SK-MEL-5 (cell line): ENCODE measurements around the gene TTC9C. TPM values are rescaled to one million over a fixed set of nuclear protein-coding genes. Genes with fewer than 3 reads are reported as not detected.
"Not testable (repeated sequence)": the region's sequence is repeated elsewhere in the genome, so short reads cannot be mapped to it uniquely, and the experiment has no call there.

Source experiments
- DNase-seq: peaks from one replicate; pipeline ENCODE4 v3.0.0-alpha.2; 2016; ENCODE audit warnings: low read depth, low spot score
- in situ Hi-C: cut with HindIII; loops from 2 replicates; pipeline ENCODE4 v1.10.0; 2016; ENCODE audit warnings: low sequenced_read_pairs, high pct_unique_total_duplicates, low pct_unique_long_range_greater_than_20kb
- total RNA-seq: library from RNA; depleted of rRNA; stranded (reverse); fragments of >200 nt; shearing (Covaris generic); gene quantifications from 2 replicates; pipeline ENCODE4 v1.2.3, GENCODE V29; 2014

Gene TTC9C
- total RNA-seq, 1 experiment from 2014 or later: 25.0 TPM

DNA sequence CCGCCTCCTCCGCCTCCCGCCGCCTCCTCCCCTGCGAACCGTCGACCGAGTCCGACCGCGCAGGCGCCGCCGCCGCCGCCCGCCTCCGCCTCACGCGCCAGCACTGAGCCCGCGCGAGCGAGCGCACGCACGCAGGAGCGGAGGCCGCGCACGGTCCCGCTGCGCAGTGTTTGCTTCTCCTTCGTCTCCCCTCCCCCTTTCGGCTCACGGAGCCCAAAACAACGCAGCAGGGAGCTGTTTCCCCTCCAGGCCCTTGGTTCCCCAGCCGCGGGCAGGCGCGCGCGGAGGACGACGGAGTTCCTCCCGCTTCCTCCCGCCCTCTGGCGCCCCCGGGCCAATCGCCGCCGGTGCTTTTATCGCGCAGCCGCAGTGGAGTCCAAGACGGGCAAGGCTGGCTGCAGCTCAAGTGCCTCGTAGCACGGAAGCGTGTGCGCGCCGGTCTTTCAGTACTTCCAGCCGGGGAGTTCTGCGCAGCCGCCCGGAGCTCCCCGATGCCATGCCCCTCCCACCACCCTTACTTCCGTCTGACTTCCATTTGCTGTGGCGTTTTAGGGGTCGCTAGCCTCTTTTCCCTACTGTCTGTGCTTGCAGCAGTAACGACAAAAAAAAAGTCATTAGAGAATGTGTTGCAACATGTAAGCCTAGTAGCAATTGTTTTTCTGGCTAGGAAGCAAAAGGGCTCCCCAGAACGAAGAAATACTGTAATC, 968 bp upstream of the TTC9C start, which contains the start of gene HNRNPUL2:
Gene HNRNPUL2 (minus strand): TSS at position 293 of the 707 bp plus-strand sequence. CDS start 301 bp downstream, outside the sequence.
- in situ Hi-C loops: no loop called here
- peak; percentile 97 for DNase-seq

DNA sequence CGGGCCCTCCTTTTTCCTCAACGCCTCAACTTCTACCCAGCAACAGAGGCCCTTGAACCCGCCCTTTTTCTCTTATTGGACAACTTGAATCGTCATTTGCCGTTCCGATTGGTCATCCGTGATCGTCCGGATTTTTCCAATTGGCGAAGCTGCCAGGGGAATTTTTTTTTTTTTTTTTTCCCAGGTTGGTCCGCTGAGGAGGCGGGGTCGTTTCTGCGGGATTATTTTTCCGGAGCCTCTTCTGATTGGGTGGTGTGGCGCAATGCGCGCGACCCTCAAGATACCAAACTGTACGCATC, 465 bp upstream of the TTC9C start:
- DNase-seq: peak; percentile 98
- in situ Hi-C loops: no loop called here

DNA sequence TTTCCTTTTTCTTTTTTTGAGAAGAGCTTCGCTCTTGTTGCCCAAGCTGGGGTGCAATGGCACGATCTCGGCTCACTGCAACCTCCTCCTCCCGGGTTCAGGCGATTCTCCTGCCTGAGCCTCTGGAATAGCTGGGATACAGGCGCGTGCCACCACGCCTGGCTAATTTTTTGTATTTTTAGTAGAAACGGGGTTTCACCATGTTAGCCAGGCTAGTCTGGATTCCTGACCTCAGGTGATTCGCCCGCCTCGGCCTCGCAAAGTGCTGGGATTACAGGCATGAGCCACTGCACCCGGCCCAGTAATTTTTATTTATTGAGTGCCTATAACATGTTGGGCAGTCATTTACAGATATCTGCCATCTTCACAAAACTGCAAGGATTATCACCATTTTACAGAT, 1.8 kb downstream of the TTC9C start:
- DNase-seq, in situ Hi-C loops: not testable (repeated sequence)

DNA sequence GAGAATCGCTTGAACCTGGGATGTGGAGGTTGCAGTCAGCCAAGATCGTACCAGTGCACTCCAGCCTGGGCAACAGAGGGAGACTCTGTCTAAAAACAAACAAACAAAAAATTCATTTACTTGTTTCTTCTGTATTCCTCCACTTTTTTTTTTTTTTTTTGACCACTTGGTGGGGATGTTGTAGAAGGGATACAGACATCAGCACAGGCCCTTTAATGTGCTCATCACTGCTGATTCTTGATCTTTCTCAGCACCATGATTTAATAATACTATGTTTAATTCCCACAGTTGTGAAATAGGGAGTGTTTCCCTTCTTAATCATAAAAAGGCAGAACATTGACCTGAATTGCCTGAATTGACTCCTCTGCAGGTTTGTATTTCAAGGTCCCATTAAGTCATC, 4.5 kb downstream of the TTC9C start:
- in situ Hi-C loops: no loop called here
- peak; percentile 68 for DNase-seq

GRCh38 chr11:62737196-62737595, 8.9 kb downstream of the TTC9C start:
- in situ Hi-C loops: no loop called here

GRCh38 chr11:62747475-62748160, 19.3 kb downstream of the TTC9C start:
- in situ Hi-C loops: no loop called here
- peak; percentile 82 for DNase-seq

More at GRCh38 chr11:62737196-62737595, 8.9 kb downstream of the TTC9C start:
- DNase-seq: no peak

DNA sequence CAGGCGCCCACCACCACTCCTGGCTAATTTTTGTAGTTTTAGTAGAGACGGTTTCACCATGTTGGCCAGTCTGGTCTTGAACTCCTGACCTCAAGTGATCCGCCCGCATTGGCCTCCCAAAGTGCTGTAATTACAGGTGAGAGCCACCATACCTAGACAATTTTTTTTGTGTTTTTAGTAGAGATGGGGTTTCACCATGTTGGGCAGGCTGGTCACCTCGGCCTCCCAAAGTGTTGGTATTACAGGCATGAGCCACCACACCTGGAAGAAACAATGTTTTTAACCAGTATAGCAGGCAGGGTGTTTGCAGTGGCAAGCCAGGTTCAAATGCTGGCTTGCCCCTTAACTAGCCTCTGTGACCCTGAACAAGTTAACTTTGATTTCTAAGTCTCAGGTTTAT, 21.6 kb downstream of the TTC9C start:
- DNase-seq, in situ Hi-C loops: not testable (repeated sequence)

DNA sequence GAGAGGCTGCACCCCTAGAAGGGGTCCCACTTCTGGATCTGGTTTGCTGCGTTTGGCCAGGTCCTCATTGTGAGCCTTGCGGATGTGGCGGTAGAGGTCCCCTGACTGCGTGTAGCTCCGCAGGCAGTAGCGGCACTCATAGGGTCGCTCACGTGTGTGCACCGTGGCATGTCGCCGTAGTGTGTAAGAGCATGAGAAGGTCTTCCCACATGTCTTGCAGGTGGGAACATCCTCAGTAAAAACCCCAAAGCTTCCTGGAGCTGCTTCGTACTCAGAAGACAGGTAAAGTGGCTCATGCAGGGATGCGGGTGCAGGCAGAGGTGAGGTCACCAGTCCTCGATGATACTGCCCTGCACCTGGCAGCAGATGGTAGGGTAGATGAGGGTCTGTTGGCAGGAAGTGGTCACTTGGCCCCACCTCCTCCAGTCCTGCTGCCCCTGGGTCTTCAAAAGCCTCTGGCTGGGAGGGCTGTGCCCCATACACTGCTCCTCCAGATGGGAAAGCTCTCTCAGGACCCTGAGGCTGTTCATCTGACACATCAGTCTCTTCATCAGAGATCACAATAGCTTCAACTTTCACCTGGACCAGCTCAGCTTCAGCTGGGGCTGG, 24.0 kb downstream of the TTC9C start:
- no peak for DNase-seq
- in situ Hi-C loops: no loop called here

GRCh38 chr11:62752994-62753735, 24.9 kb downstream of the TTC9C start:
- in situ Hi-C loops: no loop called here
- no peak for DNase-seq

DNA sequence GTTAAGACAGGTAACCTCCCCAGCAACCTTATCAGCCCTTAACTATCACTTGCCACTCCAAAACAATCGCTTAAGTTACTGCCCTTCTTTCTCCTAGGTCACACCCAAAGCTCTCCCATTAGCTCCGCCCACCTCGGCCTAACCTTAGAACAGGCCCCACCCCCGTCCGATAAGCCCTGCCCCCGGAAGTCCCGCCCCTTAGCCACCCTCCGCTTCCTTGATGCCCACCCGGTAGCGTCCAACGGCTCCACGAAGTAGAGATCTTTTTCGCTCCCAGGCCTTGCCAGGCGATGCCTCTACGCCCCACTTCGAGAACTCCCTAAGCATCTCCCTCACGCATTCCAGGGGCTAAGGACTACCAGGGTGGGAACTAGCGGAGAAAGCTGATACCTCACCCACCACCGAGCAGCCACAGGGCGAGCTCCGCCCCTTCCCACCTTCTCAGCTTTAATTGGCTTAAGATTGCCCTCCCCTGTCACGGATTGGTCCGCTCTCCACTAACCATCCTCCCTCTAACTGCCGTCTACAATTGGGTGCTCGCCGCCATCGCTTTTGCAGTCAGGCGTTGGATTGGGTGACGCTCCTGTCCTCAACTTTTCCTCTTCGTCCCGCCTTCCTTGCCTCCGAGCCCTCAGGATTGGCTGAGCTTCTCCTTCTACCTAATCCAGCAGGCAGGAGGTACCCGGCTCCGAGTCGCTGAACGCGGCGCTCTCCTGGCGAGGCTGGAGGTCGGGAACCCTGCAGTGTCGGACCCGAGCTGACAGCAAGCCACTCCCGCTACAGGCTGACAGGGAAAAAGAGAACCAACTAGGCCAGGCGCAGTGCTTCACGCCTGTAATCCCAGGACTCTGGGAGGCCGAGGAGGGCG, 25.7 kb downstream of the TTC9C start, which contains the start of gene ZBTB3:
Gene ZBTB3 (minus strand): TSS at position 425 of the 868 bp plus-strand sequence. CDS start 496 bp downstream, outside the sequence.
- DNase-seq: peak; percentile 98
- in situ Hi-C loops: no loop called here

- in situ Hi-C loops: no loop called here
- no peak for DNase-seq
These were observed 26.9 kb downstream of the TTC9C start for GRCh38 chr11:62755086-62755615.

GRCh38 chr11:62757846-62758788, 29.8 kb downstream of the TTC9C start:
- DNase-seq: no peak
- in situ Hi-C loops: no loop called here

DNA sequence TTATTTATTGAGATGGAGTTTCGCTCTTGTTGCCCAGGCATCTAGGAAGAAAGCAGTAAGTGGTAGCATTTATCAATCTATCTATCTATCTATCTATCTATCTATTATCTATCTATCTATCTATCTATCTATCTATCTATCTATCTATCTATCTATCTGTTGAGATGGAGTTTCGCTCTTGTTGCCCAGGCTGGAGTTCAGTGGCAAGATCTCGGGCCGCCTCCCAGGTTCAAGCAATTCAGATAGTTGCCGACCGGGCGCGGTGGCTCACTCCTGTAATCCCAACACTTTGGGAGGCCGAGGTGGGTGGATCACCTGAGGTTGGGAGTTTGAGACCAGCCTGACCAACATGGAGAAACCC, 32.6 kb downstream of the TTC9C start:
- in situ Hi-C loops: not testable (repeated sequence)

GRCh38 chr11:62770778-62771143, 42.5 kb downstream of the TTC9C start:
- no peak for DNase-seq
- in situ Hi-C loops: no loop called here

More for the DNA sequence above, 32.6 kb downstream of the TTC9C start:
- DNase-seq: not testable (repeated sequence)

GRCh38 chr11:62771144-62772021, 43.1 kb downstream of the TTC9C start, which contains the start of gene TAF6L:
Gene TAF6L, plus strand, starts transcription at chr11:62771396. Its CDS starts 4,388 bp downstream, at chr11:62775784.
- in situ Hi-C loops: no loop called here
- peak; percentile 96 for DNase-seq
